B cell (primary cell): ENCODE measurements around the gene TMED6.

ENCODE experiments used
- CTCF ChIP-seq: fragments of 200-600 bp; IDR thresholded peaks from one replicate; pipeline ENCODE4 v1.8.0; 2022; ENCODE audit warnings: antibody characterized with exemption, mild to moderate bottlenecking
- EZH2 ChIP-seq: IDR thresholded peaks from 2 replicates; pipeline ENCODE4 v1.6.1; 2012; ENCODE audit warnings: borderline replicate concordance, low read depth, mild to moderate bottlenecking, moderate library complexity, low read length; ENCODE audit not compliant: insufficient read depth, poor library complexity, severe bottlenecking

GRCh38 chr16:69350536-69351133 is 951 bp downstream of the TMED6 start:
- no peak for TF ChIP-seq CTCF
- TF ChIP-seq EZH2, result no peak
